HG03457 (cell line): ENCODE data around the gene SEC14L1.
"Not testable (repeated sequence)": the region's sequence is repeated elsewhere in the genome, so short reads cannot be mapped to it uniquely, and the experiment has no call there.

Source experiments
- ATAC-seq: cut with Tn5 transposase; IDR thresholded peaks from one replicate; pipeline ENCODE4 v1.9.1; 2021; ENCODE audit warnings: moderate number of reproducible peaks; ENCODE audit not compliant: unreplicated experiment

SEC14L1 gene

GRCh38 chr17:77254951-77255825 is 114.4 kb downstream of the SEC14L1 start:
- no peak for ATAC-seq

- not testable (repeated sequence) for ATAC-seq
Observed at GRCh38 chr17:77255970-77256369, 115.2 kb downstream of the SEC14L1 start.

GRCh38 chr17:77256710-77257109 is 115.9 kb downstream of the SEC14L1 start:
- ATAC-seq, result no peak

GRCh38 chr17:77257169-77257568 is 116.4 kb downstream of the SEC14L1 start:
- ATAC-seq, result no peak

GRCh38 chr17:77257596-77258458 is 117.1 kb downstream of the SEC14L1 start:
- ATAC-seq, result no peak

- ATAC-seq, result no peak
Observed at GRCh38 chr17:77258638-77259037, 117.9 kb downstream of the SEC14L1 start.

- ATAC-seq, result no peak
Observed at GRCh38 chr17:77264617-77265230, 124.0 kb downstream of the SEC14L1 start.

GRCh38 chr17:77266213-77266612 is 125.4 kb downstream of the SEC14L1 start:
- ATAC-seq, result no peak
